ENCODE results near the gene MEGF11.

Gene MEGF11

GRCh38 chr15:66115568-66116206 lies 137.9 kb downstream of the MEGF11 start:
- peak; percentile 91 for ATAC-seq (replicated peaks; ENCODE audit: extremely low read depth, poor library complexity, severe bottlenecking)
- Mint-ChIP-seq H3K9me3 (no peaks in the 10 kb centered on the region), H3K27ac (ENCODE audit: low read depth) (peak overlapping the region; percentile 67), H3K4me3 (no peak overlapping the region), H3K27me3 (peaks cover 33% of the 10 kb centered on the region), H3K4me1 (no peaks in the 10 kb centered on the region), H3K36me3 (ENCODE audit: insufficient read depth) (no peaks in the 10 kb centered on the region)
- peak in 1 of 2 donors; percentile 50 for DNase-seq (ENCODE audit: low spot score in 2 of 2)

- ATAC-seq (replicated peaks; ENCODE audit: extremely low read depth, poor library complexity, severe bottlenecking): no peak
Observed at GRCh38 chr15:66114863-66115425, 138.6 kb downstream of the MEGF11 start.

GRCh38 chr15:66112388-66112787 lies 141.2 kb downstream of the MEGF11 start:
- H3K27ac Mint-ChIP-seq (ENCODE audit: low read depth): no peak overlapping the region
- H3K27me3 Mint-ChIP-seq: peaks cover 42% of the 10 kb centered on the region
- no peak for DNase-seq (ENCODE audit: low spot score in 2 of 2)
- ATAC-seq (replicated peaks; ENCODE audit: extremely low read depth, poor library complexity, severe bottlenecking): no peak
- no peaks in the 10 kb centered on the region for H3K9me3 Mint-ChIP-seq
- H3K4me3 Mint-ChIP-seq: no peak overlapping the region
- no peaks in the 10 kb centered on the region for H3K36me3 Mint-ChIP-seq (ENCODE audit: insufficient read depth)
- no peaks in the 10 kb centered on the region for H3K4me1 Mint-ChIP-seq

More at GRCh38 chr15:66114863-66115425, 138.6 kb downstream of the MEGF11 start:
- H3K27me3 Mint-ChIP-seq: peaks cover 33% of the 10 kb centered on the region
- H3K4me3 Mint-ChIP-seq: no peak overlapping the region
- H3K9me3 Mint-ChIP-seq: no peaks in the 10 kb centered on the region
- no peaks in the 10 kb centered on the region for H3K36me3 Mint-ChIP-seq (ENCODE audit: insufficient read depth)
- DNase-seq (ENCODE audit: low spot score in 2 of 2): no peak
- peak overlapping the region; percentile 67 for H3K27ac Mint-ChIP-seq (ENCODE audit: low read depth)
- no peaks in the 10 kb centered on the region for H3K4me1 Mint-ChIP-seq

GRCh38 chr15:66111363-66111762 lies 142.2 kb downstream of the MEGF11 start:
- H3K4me1 Mint-ChIP-seq: no peaks in the 10 kb centered on the region
- no peak for DNase-seq (ENCODE audit: low spot score in 2 of 2)
- peaks cover 42% of the 10 kb centered on the region for H3K27me3 Mint-ChIP-seq
- no peak overlapping the region for H3K4me3 Mint-ChIP-seq
- H3K27ac Mint-ChIP-seq (ENCODE audit: low read depth): no peak overlapping the region
- no peaks in the 10 kb centered on the region for H3K9me3 Mint-ChIP-seq
- ATAC-seq (replicated peaks; ENCODE audit: extremely low read depth, poor library complexity, severe bottlenecking): no peak
- H3K36me3 Mint-ChIP-seq (ENCODE audit: insufficient read depth): no peaks in the 10 kb centered on the region

- H3K27me3 Mint-ChIP-seq: peaks cover 43% of the 10 kb centered on the region
- ATAC-seq (replicated peaks; ENCODE audit: extremely low read depth, poor library complexity, severe bottlenecking): no peak
- H3K36me3 Mint-ChIP-seq (ENCODE audit: insufficient read depth): no peaks in the 10 kb centered on the region
- H3K9me3 Mint-ChIP-seq: no peaks in the 10 kb centered on the region
- H3K27ac Mint-ChIP-seq (ENCODE audit: low read depth): no peak overlapping the region
- no peaks in the 10 kb centered on the region for H3K4me1 Mint-ChIP-seq
- DNase-seq (ENCODE audit: low spot score in 2 of 2): no peak
- H3K4me3 Mint-ChIP-seq: no peak overlapping the region
Observed at GRCh38 chr15:66110864-66111263, 142.7 kb downstream of the MEGF11 start.

GRCh38 chr15:66109826-66110225 lies 143.7 kb downstream of the MEGF11 start:
- H3K4me3 Mint-ChIP-seq: no peak overlapping the region
- no peak overlapping the region for H3K27ac Mint-ChIP-seq (ENCODE audit: low read depth)
- DNase-seq (ENCODE audit: low spot score in 2 of 2): no peak
- no peaks in the 10 kb centered on the region for H3K9me3 Mint-ChIP-seq
- H3K36me3 Mint-ChIP-seq (ENCODE audit: insufficient read depth): no peaks in the 10 kb centered on the region
- ATAC-seq (replicated peaks; ENCODE audit: extremely low read depth, poor library complexity, severe bottlenecking): no peak
- H3K4me1 Mint-ChIP-seq: no peaks in the 10 kb centered on the region
- peaks cover 48% of the 10 kb centered on the region for H3K27me3 Mint-ChIP-seq

GRCh38 chr15:66108483-66109265 lies 144.9 kb downstream of the MEGF11 start:
- ATAC-seq (replicated peaks; ENCODE audit: extremely low read depth, poor library complexity, severe bottlenecking) (no peak), DNase-seq (ENCODE audit: low spot score in 2 of 2) (no peak)
- Mint-ChIP-seq H3K36me3 (ENCODE audit: insufficient read depth) (no peaks in the 10 kb centered on the region), H3K4me1 (no peaks in the 10 kb centered on the region), H3K27ac (ENCODE audit: low read depth) (no peak overlapping the region), H3K4me3 (no peak overlapping the region), H3K9me3 (no peaks in the 10 kb centered on the region), H3K27me3 (peaks cover 48% of the 10 kb centered on the region)

GRCh38 chr15:66107070-66107469 lies 146.5 kb downstream of the MEGF11 start:
- peaks cover 48% of the 10 kb centered on the region for H3K27me3 Mint-ChIP-seq
- no peaks in the 10 kb centered on the region for H3K4me1 Mint-ChIP-seq
- ATAC-seq (replicated peaks; ENCODE audit: extremely low read depth, poor library complexity, severe bottlenecking) (no peak), DNase-seq (ENCODE audit: low spot score in 2 of 2) (no peak)
- no peaks in the 10 kb centered on the region for H3K36me3 Mint-ChIP-seq (ENCODE audit: insufficient read depth)
- no peak overlapping the region for H3K27ac Mint-ChIP-seq (ENCODE audit: low read depth)
- H3K4me3 Mint-ChIP-seq: no peak overlapping the region
- no peaks in the 10 kb centered on the region for H3K9me3 Mint-ChIP-seq

GRCh38 chr15:66105286-66106265 lies 148.0 kb downstream of the MEGF11 start:
- DNase-seq (ENCODE audit: low spot score in 2 of 2) (no peak), ATAC-seq (replicated peaks; ENCODE audit: extremely low read depth, poor library complexity, severe bottlenecking) (no peak)
- Mint-ChIP-seq H3K4me1 (no peaks in the 10 kb centered on the region), H3K36me3 (ENCODE audit: insufficient read depth) (no peaks in the 10 kb centered on the region), H3K4me3 (no peak overlapping the region), H3K27ac (ENCODE audit: low read depth) (no peak overlapping the region), H3K9me3 (no peaks in the 10 kb centered on the region), H3K27me3 (peaks cover 58% of the 10 kb centered on the region)

- ATAC-seq (replicated peaks; ENCODE audit: extremely low read depth, poor library complexity, severe bottlenecking): no peak
- Mint-ChIP-seq H3K9me3 (no peaks in the 10 kb centered on the region), H3K4me1 (no peaks in the 10 kb centered on the region), H3K27ac (ENCODE audit: low read depth) (no peak overlapping the region), H3K27me3 (peaks cover 55% of the 10 kb centered on the region), H3K36me3 (ENCODE audit: insufficient read depth) (no peaks in the 10 kb centered on the region), H3K4me3 (no peak overlapping the region)
- DNase-seq (ENCODE audit: low spot score in 2 of 2): no peak
Observed at GRCh38 chr15:66103293-66103590, 150.3 kb downstream of the MEGF11 start.

GRCh38 chr15:66102563-66103292 lies 150.8 kb downstream of the MEGF11 start:
- H3K36me3 Mint-ChIP-seq (ENCODE audit: insufficient read depth): no peaks in the 10 kb centered on the region
- ATAC-seq (replicated peaks; ENCODE audit: extremely low read depth, poor library complexity, severe bottlenecking) (no peak), DNase-seq (ENCODE audit: low spot score in 2 of 2) (no peak)
- H3K4me3 Mint-ChIP-seq: no peak overlapping the region
- H3K27ac Mint-ChIP-seq (ENCODE audit: low read depth): no peak overlapping the region
- H3K27me3 Mint-ChIP-seq: peaks cover 51% of the 10 kb centered on the region
- no peaks in the 10 kb centered on the region for H3K9me3 Mint-ChIP-seq
- no peaks in the 10 kb centered on the region for H3K4me1 Mint-ChIP-seq
